ENCODE data around the gene CD2AP.
"Not testable (repeated sequence)": the region's sequence is repeated elsewhere in the genome, so short reads cannot be mapped to it uniquely, and the experiment has no call there.

The CD2AP gene, protein sequence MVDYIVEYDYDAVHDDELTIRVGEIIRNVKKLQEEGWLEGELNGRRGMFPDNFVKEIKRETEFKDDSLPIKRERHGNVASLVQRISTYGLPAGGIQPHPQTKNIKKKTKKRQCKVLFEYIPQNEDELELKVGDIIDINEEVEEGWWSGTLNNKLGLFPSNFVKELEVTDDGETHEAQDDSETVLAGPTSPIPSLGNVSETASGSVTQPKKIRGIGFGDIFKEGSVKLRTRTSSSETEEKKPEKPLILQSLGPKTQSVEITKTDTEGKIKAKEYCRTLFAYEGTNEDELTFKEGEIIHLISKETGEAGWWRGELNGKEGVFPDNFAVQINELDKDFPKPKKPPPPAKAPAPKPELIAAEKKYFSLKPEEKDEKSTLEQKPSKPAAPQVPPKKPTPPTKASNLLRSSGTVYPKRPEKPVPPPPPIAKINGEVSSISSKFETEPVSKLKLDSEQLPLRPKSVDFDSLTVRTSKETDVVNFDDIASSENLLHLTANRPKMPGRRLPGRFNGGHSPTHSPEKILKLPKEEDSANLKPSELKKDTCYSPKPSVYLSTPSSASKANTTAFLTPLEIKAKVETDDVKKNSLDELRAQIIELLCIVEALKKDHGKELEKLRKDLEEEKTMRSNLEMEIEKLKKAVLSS
- total RNA-seq = 93.6 to 106 reads per million in 2 donors

DNA sequence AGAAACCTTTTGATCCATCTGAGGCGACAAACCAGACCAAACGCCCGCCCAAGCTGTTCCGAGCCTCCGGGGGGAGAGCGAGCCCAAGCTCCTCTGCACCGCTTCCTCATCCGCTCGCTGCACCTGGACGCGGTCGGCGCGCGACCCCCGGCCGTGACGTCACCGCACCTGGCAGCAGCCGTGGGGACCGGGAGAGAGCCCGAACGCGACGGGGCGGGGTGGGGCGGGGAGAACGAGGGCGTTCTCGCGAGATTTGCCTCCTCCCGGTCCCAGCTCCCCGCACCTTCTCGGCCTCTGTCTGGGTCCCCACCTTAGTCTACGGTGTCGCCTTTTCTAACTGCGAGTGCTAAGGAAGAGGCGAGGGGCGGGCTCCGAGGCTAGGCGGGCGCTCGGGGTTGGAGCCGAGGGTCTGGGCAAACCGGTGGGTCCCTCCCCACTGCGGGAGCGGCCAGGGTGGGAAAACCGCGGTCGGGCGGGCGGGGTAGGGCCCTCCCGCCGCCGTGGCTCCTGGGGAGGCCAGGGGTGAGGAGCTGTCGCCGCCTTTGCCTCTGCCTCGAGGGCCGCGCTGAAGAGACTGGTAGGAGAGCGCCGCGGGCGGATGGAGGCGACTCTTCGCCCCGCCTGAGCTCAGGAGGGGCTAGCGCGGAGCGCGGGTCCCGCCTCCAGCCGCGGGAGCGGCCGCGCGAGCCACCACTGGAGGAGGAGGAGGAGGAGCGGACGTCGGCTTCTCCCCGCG lies at the start of gene CD2AP:
CD2AP (plus strand) TSS at position 293 of the 736 bp plus-strand sequence. CDS start 456 bp downstream, outside the sequence.
- peak; percentile 91 for DNase-seq

DNA sequence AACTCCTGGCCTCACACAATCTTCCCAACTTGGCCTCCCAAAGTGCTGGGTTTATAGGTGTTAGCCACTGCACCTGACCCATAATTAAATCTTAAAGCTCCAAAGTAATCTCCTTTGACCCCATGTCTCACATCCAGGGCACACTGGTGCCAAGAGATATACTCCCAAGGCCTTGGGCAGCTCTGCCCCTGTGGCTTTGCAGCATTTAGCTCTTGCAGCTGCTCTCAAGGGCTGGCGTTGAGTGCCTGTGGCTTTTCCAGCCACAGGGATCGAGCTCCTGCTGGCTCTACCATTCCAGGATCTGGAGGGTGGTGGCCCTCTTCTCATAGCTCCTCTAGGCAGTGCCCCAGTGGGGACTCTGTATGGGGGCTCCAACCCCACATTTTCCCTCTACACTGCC lies 49.3 kb upstream of the CD2AP start:
- DNase-seq = no peak

DNA sequence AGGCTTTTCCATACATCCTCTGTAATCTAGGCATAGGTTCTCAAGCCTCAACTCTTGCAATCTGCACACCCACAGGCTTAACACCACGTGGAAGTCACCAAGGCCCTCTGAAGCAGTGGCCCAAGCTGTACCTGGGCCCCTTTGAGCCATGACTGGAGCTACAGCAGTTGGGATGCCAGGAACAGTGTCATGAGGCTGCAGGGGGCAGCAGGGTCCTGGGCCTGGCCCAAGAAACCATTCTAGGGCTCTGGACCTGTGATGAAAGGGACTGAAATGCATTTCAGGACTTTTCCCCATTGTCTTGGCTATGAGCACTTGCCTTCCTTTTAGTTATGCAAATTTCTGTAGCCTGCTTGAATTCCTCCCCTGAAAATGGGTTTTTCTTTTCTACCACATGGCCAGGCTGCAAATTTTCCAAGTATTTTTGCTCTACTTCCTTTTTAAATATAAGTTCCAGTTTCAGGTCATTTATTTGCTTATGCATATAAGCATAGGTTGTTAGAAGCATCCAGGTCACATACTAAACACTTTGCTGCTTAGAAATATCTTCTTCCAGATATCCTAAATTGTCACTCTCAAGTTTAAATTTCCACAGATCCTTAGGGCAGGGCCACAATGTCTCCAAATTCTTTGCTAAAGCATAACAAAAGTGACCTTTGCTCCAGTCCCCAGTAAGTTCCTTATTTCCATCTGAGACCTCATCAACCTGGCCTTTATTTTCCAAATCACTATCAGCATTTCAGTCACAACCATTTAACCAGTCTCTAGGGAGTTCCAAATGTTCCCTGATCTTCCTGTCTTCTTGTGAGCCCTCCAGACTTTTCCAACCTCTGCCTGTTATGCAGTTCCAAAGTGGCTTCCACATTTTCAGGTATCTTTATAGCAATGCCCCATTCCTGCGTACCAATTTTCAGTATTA lies 48.6 kb upstream of the CD2AP start:
- DNase-seq = no peak

DNA sequence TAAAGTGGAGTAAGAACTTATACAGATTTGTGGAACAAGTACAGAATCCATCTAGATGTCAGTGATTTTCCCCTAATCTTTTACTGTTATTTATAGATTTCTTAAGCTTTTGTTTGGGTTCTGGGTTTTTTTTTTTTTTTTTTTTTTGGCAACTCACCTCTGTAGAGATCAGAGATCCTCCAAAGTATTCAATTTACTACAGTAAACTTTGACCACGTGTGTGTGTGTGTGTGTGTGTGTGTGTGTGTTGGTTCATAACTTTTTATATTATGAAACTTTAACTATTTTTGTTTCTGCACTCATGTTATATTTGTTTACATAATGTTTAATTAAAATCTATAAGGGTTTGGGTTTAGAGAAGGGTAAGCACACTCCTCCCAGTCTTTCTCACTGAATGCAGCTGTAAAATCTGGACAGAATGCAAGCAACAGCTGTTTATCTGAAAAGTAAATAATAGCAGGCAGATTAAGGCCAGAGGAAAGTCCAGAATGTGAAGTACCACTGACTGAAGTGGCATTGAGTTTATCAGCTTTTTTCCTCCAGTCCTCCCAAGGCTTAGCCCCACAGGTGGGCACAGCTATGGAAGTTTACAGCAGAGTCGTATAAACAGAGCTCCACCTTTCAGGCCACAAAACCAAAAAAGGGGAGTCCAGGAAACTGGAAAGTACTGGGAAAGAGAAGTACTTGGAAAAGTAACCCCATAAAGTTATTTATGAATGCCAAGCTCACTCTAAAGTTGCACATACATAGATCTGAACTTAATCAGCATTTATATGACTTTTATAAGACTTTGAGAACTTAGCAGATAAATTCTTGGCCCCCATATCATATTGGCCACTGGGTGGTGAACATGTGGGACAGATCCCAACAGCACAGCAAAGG lies 43.0 kb upstream of the CD2AP start:
- DNase-seq = no peak

DNA sequence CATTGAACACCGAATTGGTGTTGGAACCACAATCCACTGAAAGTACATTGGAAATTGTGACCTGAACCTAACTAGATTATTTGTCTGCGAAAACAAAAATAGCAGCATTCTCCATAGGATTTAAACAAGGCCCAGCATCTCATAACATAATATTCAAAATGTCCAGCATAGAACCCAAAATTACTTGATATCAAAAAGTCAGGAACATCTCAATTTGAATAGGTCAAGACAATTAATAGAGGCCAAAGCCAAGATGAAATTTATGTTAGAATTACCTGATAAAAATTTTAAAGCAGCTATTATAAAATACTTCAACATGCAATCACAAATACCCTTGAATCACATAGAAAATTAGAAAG lies 42.4 kb upstream of the CD2AP start:
- DNase-seq = no peak

DNA sequence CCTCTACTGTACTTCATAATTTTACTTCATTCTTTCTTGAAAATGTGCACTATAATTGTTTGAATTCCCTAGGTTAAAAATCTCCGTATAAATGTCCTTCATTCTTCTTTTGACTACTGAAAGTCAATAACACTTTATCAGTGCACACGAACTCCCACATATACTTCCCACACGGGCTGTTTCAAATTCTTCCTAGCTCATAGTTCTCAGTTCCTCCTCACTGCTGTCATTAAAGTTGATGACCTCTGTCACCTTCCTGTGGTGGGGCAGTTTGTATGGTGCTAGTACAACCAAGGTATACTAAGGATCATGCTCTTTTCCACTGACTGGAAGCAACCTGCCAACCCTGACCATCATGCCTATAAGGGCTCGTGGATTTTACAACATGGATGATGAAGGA lies 40.0 kb upstream of the CD2AP start:
- no peak for DNase-seq

DNA sequence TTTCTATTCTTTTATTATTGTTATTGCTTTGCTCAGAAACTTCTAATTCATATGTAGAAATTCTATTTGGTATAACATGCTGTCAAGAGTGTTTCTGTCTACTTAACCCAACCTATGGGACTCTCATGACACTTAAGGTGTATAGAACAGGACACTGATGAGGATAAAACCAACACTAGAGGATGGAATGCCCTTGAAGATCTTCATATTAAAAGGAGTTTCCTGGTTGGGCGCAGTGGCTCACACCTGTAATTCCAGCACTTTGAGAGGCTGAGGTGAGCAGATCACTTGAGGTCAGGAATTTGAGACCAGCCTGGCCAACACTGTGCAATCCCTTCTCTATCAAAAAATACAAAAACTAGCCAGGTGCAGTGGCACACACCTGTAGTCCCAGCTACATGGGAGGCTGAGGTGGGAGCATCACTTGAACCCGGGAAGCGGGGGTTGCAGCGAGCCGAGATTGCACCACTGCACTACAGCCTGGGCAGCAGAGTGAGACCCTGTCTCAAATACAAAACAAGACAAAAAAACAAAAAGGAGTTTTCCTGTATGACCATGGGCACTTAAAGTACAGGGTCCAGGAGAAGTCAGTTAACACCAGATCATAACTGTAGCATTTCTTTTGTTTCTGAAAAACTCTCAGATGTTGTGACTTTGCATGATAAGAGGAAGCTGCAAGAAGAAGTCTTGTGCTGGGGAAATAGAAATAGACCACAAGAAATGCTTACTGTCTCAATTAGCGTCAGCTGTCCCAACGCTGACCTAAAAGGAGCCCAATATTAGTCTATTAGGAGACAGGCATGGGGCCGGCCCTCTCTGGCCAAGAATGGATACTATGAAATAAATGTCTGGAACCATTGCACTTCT lies 38.9 kb upstream of the CD2AP start:
- DNase-seq = no peak

DNA sequence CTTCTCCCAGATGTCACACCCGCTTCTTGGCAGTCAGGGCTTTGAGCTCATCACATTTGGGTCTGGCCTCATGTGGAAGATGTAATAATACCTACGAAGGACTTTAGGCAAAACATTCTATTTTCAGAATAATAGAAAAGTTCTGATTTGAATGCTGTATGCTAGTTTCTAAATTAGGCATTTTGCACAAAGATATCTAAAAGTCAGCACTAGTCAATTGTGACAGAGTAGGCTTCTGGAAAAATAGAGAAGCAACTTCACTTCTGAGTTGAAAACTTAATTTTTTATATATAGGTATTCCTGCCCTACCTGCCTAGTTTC lies 38.3 kb upstream of the CD2AP start:
- no peak for DNase-seq

DNA sequence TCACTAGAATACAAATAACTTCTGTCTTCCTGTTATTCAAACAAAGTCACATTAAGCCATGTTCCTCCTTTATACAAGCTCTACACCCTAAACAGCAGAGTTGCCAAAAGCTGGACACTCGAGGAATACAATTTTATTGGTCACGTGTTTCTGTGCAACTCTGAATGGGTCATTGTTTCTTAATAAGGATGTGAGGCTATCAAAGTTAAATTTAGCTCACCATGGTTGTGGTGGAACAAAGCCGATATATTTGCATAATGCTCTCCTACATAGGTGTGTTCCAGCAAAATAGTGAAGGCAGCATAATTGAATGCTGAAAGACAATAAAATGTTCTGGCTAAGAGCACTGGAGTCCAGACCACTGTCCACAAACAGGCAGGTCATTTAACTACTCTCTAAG lies 36.9 kb upstream of the CD2AP start:
- DNase-seq = no peak

DNA sequence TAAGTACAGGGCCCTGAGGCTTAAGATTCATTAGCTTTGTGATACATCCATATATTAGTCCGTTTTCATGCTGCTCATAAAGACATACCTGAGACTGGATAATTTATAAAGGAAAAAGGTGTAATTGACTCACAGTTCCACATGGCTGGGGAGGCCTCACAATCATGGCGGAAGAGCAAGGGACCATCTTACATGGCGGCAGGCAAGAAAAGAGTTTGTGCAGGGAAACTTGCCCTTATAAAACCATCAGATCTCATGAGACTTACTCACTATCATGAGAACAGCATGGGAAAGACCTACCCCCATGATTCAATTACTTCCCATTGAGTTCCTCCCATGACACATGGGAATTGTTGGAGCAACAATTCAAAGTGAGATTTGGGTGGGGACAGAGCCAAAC lies 32.6 kb upstream of the CD2AP start:
- not testable (repeated sequence) for DNase-seq

DNA sequence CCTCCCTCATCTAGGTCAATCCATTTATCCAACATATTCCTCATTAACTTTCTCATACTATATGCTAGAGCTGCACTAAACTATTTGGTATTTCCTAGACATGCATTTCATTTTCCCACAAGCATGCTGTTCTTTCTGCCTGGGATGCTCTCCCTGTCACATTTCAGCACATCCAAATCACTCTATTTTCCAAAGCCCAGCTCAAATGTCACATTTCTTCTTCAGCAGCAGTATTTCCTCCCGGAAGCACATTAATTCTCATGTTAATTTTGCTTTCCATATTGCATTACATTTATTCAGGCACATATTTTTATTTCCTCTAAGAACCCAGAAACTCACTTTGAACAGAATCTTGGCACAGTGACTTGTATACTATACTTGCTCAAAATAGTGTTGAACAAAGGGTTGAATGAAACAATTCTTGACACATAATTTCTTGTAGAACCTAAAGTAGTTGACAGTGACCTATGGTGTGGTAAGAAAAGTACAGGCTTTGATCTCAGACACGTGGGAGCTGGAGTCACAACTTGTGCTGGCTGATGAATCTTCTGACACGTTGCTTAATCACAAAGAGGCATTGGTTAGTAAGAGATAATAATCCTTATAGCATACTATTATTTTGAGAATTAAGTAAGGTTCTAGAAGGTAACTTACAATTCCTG lies 30.8 kb upstream of the CD2AP start:
- DNase-seq = no peak

DNA sequence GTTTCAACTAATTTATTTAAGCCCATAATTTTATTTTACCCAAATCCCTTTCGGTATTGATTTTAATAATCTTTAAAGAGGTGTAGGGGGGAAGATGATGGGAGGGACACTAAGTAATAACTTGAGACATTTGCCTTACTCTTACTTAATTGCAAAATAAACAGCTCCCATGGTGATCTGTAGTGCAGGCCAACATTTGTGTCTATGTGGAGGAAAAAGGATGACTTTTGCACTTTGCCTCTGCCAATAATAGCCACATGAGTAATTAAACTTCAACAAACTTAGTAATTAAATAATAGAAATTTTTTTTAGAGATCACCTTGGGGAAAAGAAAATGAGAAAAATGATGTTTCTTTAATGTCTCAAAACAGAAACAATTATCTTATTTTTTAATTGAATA lies 29.9 kb upstream of the CD2AP start:
- DNase-seq = no peak

DNA sequence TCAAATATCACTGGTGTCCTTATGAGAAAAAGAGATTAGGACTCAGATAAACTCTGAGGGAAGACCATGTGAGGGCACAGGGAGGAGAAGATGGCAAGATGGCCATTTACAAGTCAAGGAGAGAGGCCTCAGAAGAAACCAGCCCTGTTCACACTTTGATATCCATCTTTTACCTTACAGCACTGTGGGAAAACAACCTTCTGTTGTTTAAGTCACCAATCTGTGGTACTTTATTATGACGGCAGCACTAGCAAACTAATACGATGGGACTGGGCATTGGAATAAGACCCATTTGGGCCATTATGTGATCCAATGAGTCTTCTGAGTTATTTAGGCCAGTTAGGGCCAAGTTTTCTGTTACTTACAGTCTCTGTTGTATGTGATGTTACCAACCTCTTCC lies 26.4 kb upstream of the CD2AP start:
- no peak for DNase-seq

DNA sequence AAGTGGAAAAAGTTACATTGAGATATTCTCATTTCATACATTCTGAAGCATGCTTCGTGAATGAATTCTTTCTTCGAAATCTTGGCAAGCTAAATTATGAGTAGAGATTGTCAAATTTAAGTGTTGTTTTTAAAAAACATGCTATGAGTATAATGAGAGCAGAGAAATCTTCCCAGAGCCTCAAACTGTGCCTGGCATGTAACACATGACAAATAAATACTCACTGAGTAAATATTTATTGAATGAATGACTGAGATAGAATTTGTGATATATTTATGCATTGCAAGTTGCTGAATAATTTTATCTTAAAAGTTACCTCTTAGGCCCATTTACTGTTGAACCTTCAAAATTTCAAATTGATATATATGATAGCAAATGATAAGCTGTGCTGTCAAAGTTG lies 24.7 kb upstream of the CD2AP start:
- DNase-seq = no peak

DNA sequence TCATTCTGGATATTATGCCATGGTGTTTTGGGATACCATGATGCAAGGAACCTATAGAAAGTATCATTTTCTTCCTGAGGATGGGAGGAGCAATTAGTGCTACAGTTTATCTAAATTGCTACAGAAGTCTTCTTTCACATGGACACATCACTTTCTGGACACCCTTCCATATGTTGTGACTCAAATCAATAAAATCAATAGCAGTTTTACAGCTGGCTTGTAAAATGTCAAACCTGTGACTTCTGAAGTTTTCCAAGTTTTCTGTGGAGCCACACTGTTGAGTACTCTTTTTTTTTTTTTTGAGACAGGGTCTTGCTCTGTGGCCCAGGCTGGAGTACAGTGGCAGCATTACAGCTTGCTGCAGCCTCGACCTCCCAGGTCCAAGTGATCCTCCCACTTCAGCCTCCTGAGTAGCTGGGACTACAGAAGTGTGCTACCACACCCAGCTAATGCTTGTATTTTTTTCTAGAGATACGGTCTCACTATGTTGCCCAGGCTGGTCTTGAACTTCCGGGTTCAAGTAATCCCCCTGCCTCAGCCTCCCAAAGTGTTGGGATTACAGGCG lies 24.1 kb upstream of the CD2AP start:
- DNase-seq = no peak

DNA sequence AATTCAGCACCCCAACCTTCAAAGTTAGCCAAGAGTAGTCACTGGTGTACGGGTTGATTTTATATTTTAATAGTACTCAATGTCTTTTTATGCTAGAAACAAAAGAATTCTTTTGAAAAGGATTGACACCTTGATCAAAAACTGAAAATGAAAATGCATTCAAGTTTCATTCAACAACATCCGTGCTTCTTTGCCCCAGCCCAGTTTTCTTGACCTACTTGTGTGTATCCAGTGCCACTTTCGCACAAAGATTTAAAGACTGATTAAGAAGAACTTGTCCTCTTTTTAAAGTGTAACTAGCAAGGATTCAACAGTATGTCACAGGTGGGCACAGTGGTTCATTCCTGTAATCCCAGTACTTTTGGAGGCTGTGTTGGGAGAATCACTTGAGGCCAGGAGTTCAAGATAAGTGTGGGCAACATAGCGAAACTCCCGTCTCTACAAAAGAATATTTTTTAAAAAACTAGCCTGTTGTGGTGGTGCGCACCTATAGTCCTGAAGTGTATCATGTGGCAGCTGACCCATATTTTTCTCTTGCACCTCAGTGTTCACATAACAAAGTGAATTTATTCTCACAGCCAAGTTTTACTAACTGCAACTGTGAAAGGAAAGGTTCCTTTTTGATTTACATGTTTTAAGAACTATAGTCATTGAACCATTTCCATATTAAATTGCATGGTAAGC lies 22.7 kb upstream of the CD2AP start:
- DNase-seq = no peak

DNA sequence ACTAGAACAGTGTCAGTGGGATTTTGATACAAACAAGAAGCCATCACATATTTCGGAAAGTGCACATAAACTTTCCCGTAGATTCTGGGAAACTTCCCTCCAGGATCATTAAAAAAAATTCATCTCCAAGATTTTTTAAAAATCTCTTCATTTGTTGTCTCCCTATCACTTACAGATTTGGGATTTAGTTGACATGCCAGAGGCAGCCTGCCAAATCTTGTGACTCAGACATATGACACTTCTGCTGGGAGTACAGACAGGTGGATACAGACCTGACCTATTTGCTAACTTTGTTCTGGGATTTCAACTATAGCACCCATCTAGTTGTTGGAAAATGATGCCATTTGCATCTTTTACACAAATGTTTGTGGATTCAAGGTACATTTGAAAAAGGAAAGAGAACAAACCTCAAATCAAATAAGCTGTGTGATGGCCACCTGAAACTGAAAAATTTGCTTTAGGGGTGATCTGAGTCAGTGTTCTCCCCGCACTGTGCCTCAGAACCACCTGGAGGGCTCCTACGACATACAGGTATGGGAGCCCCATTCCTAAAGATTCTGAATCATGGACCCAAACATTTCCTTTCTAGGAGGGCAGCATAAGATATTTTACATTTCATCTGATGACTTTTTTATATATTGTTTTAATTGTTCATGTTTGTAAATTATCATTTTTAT lies 21.9 kb upstream of the CD2AP start:
- DNase-seq = no peak

DNA sequence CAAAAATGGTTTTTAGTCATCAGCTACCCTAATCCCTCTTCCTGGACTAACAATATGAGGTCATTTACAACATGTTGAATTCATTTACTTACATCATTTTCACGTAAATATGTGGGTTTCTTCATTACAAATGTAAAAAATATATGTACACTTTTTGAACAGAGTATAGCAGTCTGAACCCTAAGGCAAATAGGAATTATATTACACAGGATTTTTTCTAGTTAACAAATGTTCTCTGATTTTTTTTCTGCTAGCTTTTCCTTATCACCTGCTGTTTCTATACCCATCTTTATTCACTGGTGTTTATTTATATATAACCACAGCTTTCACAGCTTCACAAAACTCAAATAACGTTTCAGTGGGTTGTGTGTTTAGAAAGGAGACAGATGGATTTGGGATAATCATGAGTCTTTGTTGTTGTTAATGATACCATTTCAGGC lies 21.0 kb upstream of the CD2AP start:
- DNase-seq = no peak

DNA sequence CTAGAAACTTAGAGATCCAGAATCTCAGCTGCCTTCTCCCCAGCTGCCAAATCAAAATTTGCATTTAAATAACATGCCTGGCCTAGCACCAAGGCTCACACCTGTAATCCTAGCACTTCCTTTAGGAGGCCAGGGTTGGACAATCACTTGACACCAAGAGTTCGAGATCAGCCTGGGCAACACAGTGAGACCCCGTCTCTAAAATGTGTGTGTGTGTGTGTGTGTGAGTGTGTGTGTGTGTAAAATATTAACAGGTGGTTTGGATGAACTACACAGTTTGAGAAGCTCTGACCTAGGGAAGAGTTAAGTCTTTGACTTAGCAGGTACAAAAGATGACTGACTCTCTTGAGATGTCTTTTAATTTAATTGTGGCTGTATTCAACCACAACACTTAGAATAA lies 20.2 kb upstream of the CD2AP start:
- no peak for DNase-seq
